ENCODE results near the gene CRY1.

DNA sequence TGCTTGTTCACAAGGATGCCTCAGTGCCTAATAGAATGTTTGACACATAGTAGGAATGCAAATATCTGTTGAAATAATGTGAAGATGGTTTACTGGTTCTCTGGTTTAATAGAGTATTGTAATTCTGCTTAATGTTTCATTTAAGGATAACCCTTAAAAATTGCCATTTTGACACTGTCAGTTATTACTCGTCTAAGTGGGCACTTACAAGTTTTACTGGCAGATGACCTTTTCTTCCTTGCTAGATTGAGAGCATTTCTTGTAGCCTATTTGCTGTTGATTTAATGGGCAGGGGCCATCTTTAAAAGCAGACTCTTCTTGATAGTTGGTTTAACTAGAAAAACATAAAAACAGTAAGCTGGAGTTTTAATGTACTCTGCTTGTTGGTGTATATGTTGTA, 135.8 kb downstream of the CRY1 start:
- TF ChIP-seq, protein P1, sequence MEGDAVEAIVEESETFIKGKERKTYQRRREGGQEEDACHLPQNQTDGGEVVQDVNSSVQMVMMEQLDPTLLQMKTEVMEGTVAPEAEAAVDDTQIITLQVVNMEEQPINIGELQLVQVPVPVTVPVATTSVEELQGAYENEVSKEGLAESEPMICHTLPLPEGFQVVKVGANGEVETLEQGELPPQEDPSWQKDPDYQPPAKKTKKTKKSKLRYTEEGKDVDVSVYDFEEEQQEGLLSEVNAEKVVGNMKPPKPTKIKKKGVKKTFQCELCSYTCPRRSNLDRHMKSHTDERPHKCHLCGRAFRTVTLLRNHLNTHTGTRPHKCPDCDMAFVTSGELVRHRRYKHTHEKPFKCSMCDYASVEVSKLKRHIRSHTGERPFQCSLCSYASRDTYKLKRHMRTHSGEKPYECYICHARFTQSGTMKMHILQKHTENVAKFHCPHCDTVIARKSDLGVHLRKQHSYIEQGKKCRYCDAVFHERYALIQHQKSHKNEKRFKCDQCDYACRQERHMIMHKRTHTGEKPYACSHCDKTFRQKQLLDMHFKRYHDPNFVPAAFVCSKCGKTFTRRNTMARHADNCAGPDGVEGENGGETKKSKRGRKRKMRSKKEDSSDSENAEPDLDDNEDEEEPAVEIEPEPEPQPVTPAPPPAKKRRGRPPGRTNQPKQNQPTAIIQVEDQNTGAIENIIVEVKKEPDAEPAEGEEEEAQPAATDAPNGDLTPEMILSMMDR (IDR thresholded peaks at IDR 0.05) = no peak
- TF ChIP-seq POLR2A (IDR thresholded peaks at IDR 0.05) = no peak
